Upper lobe of right lung (tissue), 1 donor: ENCODE results near the gene ADORA2A. TPM values are rescaled to one million over a fixed set of nuclear protein-coding genes. Genes with fewer than 3 reads are reported as not detected.
"Not testable (repeated sequence)": the region's sequence is repeated elsewhere in the genome, so short reads cannot be mapped to it uniquely, and the experiment has no call there.

Source experiments
- ATAC-seq: fragments of 200-7000 bp; cut with Tn5 transposase; one replicate; pipeline ENCODE4 v1.9.1; 2020; ENCODE audit warnings: mild to moderate bottlenecking, moderate library complexity
- DNase-seq: peaks from one replicate; pipeline ENCODE4 v3.0.0-alpha.2; 2020
- H3K27ac ChIP-seq: fragments of 200-600 bp; one replicate; pipeline ENCODE4 v1.8.0; 2022
- H3K27me3 ChIP-seq: fragments of 200-600 bp; one replicate; pipeline ENCODE4 v1.8.0; 2022; ENCODE audit warnings: mild to moderate bottlenecking
- H3K36me3 ChIP-seq: fragments of 200-600 bp; one replicate; pipeline ENCODE4 v1.8.0; 2022
- H3K4me1 ChIP-seq: fragments of 200-600 bp; one replicate; pipeline ENCODE4 v1.8.0; 2022
- H3K4me3 ChIP-seq: fragments of 200-600 bp; one replicate; pipeline ENCODE4 v1.8.0; 2022; ENCODE audit warnings: mild to moderate bottlenecking
- H3K9me3 ChIP-seq: fragments of 200-600 bp; one replicate; pipeline ENCODE4 v1.8.0; 2022
- CTCF ChIP-seq: fragments of 200-600 bp; IDR thresholded peaks from one replicate; pipeline ENCODE4 v1.8.0; 2022; ENCODE audit warnings: antibody characterized with exemption
- intact Hi-C: fragments of 100-400 bp; cut with DNase I; formaldehyde crosslinking; loops from one replicate; pipeline ENCODE4 v1.11.0; 2022
- total RNA-seq: library from RNA; stranded (reverse); fragmentation: NEBNext Ultra II Directional; extraction: Animal tissue kit (Norgen Biotek cat#: 25700); gene quantifications from one replicate; pipeline ENCODE4 v1.2.1, GENCODE V29; 2021
- donor health status: DM: no; HTN: yes; CAD: no; lungs with severe emphysema.

ADORA2A gene
- total RNA-seq, 1 donor from 2014 or later: 17.2 TPM

- Histone ChIP-seq H3K36me3 (no peaks in the 10 kb centered on the region), H3K27ac (no peak overlapping the region), H3K4me3 (no peak overlapping the region), H3K4me1 (peaks cover 19% of the 10 kb centered on the region), H3K9me3 (no peaks in the 10 kb centered on the region), H3K27me3 (no peaks in the 10 kb centered on the region)
- intact Hi-C loops: no loop called here
- ATAC-seq: no peak
- DNase-seq: no peak
- no peak for TF ChIP-seq CTCF
These were observed 55.6 kb downstream of the ADORA2A start for GRCh38 chr22:24482998-24483397.

- TF ChIP-seq CTCF: no peak
- H3K36me3 ChIP-seq: no peaks in the 10 kb centered on the region
- no peaks in the 10 kb centered on the region for H3K27me3 ChIP-seq
- no peak overlapping the region for H3K4me3 ChIP-seq
- no peak overlapping the region for H3K27ac ChIP-seq
- ATAC-seq (no peak), DNase-seq (no peak)
- intact Hi-C loops: no loop called here
- H3K4me1 ChIP-seq: peaks cover 19% of the 10 kb centered on the region
- no peaks in the 10 kb centered on the region for H3K9me3 ChIP-seq
These were observed 56.7 kb downstream of the ADORA2A start for GRCh38 chr22:24483976-24484545.

GRCh38 chr22:24485170-24485569 is 57.8 kb downstream of the ADORA2A start:
- Histone ChIP-seq H3K9me3 (no peaks in the 10 kb centered on the region), H3K36me3 (no peaks in the 10 kb centered on the region), H3K27ac (no peak overlapping the region), H3K4me3 (no peak overlapping the region), H3K27me3 (no peaks in the 10 kb centered on the region), H3K4me1 (peaks cover 19% of the 10 kb centered on the region)
- intact Hi-C loops: no loop called here
- ATAC-seq (no peak), DNase-seq (no peak)
- TF ChIP-seq CTCF: no peak

GRCh38 chr22:24485608-24486007 is 58.2 kb downstream of the ADORA2A start:
- no peaks in the 10 kb centered on the region for H3K27me3 ChIP-seq
- intact Hi-C loops: no loop called here
- TF ChIP-seq CTCF: peak; percentile 35
- no peak overlapping the region for H3K4me3 ChIP-seq
- no peak for DNase-seq
- no peak for ATAC-seq
- no peaks in the 10 kb centered on the region for H3K9me3 ChIP-seq
- H3K27ac ChIP-seq: no peak overlapping the region
- H3K4me1 ChIP-seq: peaks cover 19% of the 10 kb centered on the region
- no peaks in the 10 kb centered on the region for H3K36me3 ChIP-seq

GRCh38 chr22:24486501-24486921 is 59.1 kb downstream of the ADORA2A start:
- H3K4me1 ChIP-seq: peaks cover 16% of the 10 kb centered on the region
- H3K9me3 ChIP-seq: no peaks in the 10 kb centered on the region
- no peaks in the 10 kb centered on the region for H3K36me3 ChIP-seq
- intact Hi-C loops: no loop called here
- H3K27ac ChIP-seq: no peak overlapping the region
- no peak overlapping the region for H3K4me3 ChIP-seq
- no peak for TF ChIP-seq CTCF
- DNase-seq (no peak), ATAC-seq (no peak)
- no peaks in the 10 kb centered on the region for H3K27me3 ChIP-seq

- Histone ChIP-seq H3K9me3 (no peaks in the 10 kb centered on the region), H3K27me3 (peaks cover 5% of the 10 kb centered on the region), H3K36me3 (no peaks in the 10 kb centered on the region), H3K27ac (no peak overlapping the region), H3K4me1 (no peaks in the 10 kb centered on the region), H3K4me3 (no peak overlapping the region)
- no peak for ATAC-seq
- DNase-seq: no peak
- intact Hi-C loops: no loop called here
- no peak for TF ChIP-seq CTCF
These were observed 61.6 kb downstream of the ADORA2A start for GRCh38 chr22:24489011-24489410.

- H3K9me3 ChIP-seq, H3K4me3 ChIP-seq, H3K36me3 ChIP-seq, ATAC-seq, H3K27me3 ChIP-seq, H3K27ac ChIP-seq, intact Hi-C loops, DNase-seq, H3K4me1 ChIP-seq: not testable (repeated sequence)
These were observed 62.0 kb downstream of the ADORA2A start for GRCh38 chr22:24489434-24489833.
